Medulla oblongata (tissue), 1 donor: ENCODE measurements around the gene TTC33.
"Not testable (repeated sequence)": the region's sequence is repeated elsewhere in the genome, so short reads cannot be mapped to it uniquely, and the experiment has no call there.

Experiments used
- DNase-seq: peaks from one replicate; pipeline ENCODE4 v3.0.0-alpha.2; 2015; ENCODE audit errors: extremely low spot score

TTC33 gene

DNA sequence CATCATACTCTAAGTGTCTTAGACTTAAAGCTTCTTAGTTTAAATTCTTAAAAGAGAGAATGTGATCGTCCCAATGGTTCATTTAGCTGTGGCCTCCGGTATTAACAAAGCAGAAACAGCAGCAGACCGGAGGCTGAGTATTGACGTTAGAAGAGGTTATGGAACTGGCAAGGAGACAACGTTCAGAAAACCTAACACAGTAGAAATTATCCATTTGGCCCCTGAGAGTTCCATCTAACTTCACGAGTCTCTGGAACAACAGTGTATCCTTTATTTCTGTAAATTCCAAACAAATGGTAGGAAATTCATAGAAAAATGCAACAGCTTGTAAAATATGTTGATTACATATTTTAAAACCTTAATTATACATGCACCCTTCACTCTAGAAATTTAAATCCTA is 183.4 kb downstream of the TTC33 start:
- no peak for DNase-seq

DNA sequence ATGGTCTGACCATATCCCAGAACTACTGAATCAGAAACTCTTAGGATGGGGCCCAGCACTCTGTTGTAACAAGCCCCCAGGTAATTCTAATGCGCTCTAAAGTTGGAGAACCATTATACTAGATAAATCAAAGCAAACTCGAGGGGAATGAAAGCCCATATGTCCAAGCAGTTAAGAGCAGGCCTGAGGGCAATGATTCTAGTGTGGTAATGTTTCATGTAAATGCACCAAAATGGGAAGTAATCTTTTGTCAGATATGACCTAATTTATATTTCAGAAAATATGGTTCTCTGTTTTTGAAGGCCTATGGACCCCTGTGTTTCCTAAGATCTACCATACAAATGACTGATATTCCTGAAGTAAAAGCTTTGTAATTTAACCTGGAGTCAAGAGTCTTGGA is 184.0 kb downstream of the TTC33 start:
- DNase-seq, result no peak

DNA sequence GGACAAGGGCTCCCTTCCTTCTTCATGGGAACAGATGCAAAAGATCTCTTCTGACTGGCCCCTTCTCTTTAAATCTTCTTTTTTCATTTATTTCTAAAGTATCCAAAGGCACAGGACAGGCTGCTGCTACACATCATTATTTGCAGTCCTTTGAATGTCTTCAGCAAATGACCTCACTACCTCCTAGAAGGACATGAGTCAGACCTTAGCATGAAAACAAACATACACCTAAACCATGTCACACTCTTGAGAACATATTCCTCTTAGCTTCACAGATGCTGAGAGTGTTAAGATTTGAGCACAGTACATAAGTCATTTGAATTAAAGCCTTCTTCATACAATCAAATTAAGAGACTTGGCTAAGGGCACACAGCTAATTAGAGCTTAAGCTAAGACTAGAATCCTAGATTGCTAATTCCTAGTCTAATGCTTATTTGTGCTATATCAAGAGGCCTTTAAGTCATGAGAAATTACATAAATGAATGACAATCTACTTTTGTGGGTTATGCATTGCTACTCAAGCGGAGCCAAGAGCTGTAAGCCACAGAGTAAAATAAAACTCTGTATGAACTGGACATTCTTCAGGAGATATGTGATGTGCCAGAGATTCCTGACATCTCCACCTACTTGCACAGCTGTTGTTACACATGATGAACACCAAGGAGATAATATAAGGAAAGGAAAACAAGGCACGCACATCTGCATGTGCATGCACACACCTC is 185.2 kb downstream of the TTC33 start:
- no peak for DNase-seq

DNA sequence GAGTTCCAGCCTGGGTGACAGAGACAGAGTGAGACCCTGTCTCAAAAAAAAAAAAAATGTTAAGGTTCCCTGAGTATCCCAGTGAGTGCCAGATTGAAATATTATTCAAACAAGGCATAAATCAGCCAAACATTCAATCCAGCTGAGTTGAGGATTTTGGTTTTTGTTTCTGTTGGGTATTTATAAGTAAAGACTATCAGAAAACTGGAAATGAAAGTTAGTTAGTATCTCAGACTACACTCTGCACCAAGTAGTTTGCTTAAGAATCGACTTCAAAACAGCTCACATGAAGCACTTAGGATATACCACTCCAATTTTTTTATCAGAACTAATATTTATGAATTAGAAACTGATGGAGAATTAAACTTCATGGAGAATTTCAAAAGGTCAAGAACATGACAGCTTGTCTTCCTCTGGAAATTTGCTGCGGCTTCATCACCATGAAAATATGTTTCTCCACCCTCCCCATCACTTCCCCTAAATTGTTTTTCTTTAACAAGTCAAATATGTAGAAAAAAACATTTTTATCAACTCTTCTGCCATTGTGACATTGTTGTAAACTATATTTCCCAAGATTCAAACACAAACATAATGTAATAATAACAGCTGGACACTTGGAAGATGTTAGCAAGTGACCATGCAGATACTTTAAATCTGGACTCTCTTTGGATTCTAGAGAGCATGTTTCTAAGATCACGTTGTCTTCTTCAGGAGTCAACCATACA is 186.1 kb downstream of the TTC33 start:
- DNase-seq, result no peak

DNA sequence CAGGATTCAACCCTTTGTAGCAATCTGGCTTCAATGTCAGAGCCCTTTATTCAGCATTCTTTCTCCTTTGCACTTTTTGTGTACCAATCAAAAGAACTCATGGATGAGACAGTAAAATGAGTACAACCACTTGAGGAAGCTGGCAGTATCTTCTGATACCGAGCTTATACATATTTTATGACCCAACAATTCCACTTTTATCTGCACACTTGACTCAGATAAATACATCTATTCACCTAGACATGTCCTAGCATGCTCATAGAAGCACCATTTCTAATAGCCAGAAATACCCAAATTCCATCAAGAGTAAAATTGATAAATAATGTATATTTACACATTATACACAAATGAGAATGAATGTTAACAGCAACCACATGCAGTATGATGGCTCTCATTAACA is 187.2 kb downstream of the TTC33 start:
- DNase-seq, result no peak

DNA sequence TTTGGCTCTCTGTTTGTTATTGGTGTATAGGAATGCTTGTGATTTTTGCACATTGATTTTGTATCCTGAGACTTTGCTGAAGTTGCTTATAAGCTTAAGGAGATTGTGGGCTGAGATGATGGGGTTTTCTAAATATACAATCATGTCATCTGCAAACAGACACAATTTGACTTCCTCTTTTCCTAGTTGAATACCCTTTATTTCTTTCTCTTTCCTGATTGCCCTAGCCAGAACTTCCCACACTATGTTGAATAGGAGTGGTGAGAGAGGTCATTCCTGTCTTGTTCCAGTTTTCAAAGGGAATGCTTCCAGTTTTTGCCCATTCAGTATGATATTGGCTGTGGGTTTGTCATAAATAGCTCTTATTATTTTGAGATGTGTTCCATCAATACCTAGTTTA is 192.6 kb downstream of the TTC33 start:
- not testable (repeated sequence) for DNase-seq

DNA sequence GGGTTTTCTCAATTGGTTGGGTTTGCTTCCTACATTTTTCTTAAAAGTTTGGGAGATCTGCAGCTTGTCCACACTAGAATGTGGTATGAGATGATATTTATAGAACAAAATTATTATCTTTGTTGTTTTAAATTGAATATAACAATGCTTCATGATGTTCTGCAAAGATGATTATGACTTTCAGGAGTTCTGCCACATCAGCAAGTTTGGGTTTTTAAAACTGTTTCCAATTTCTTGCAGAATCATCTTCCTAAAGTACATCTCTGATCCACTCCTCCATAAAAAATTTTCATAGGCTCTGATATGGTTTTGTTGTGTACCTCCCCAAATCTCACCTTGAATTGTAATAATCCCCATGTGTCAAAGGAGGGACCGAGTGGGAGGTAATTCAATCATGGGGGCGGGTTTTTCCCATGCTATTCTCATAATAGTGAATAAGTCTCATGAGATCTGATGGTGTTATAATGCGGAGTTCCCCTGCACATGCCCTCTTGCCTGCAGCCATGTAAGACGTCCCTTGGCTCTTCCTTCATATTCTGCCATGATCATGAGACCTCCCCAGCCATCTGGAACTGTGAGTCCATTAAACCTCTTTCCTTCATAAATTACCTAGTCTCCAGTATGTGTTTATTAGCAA is 195.2 kb downstream of the TTC33 start:
- DNase-seq, result no peak

DNA sequence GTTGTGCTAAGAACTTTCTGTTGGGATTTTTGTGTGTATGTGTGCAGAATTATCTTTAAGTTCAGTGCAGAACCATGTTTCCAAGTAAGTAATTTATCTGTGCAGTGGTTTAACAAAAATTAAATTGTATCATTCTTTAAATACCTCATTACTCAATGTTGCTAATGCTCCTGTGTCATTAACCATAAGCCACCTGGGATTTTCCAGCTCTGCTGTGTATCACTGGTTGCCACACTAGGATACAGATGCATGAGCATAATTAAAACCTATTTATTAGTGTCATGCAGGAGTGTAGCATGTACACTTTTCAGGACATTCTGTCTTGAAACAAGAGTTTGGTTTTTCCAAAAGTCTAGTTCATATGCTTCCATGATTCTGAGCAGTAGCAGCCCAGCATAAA is 196.5 kb downstream of the TTC33 start:
- DNase-seq, result no peak

DNA sequence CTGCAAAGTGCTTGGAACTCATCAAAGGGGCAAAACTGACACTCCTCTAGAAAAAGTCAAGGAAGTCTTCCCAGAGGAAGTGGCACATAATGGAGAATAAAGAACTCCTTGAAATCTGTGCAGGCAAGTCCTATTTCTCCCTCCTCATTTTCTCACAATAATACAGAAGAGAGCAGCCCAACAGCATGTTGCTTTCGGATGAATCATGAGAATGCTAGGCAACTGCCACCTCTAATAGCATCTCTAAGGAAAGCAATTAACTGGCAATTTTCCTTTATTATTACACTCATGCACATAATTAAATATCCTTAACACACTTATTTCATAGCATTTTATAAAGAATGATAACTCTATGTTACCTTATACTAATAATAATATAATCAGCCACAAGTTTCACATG is 198.3 kb downstream of the TTC33 start:
- DNase-seq, result no peak

DNA sequence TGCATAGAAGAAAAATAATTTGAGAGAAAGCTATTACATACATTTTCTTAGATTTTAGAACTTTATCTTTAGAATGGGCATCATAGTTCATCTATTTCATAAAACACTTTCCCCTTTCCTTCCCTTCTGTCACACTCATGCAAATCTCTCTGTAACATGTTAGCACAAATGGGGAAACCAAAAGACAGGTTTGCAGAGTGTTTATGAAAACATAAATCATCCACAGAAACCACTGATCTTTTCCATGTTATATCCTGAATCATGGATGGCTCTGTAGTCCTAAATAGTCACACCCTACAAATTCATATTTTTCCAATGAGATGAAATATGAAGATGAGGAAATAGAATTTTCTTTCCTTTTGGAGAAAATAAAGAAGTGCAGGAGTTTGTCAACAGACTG is 198.9 kb downstream of the TTC33 start:
- no peak for DNase-seq

DNA sequence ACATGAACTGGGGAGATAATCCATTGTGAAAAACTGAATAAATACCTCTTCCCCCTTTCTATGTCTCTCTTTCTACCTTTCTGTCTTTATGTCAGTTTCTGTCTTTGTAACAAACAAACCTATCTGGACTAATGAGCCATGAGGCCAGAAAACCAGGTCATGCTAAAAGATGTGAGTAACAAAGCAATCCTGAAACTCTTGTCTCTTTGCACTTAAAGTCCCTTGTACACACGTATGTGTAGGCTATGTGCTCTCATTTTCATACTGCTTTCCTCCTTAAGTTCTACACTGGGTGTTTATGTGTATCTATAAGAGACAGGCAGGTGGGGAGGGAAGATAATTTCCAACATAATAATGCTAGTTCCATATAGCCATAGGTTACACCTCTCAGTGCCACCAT is 199.9 kb downstream of the TTC33 start:
- no peak for DNase-seq

DNA sequence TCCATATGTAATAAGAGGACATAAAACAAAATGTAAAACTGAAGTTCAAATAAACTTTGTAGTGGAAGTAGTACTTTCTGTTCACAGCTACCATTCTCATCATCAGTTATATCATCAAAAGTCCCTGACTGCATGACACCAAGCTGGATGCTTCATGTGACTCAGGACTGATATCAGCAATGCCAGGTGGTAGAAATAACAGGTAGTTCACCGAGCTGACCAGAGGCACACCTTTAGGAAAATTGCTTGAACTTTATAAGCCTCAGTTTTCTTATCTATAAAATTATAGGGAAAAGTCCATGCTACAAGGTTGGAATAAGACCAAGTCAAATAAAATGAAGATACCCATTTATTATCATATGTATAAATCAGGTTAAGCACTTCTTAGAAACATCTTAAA is 200.9 kb downstream of the TTC33 start:
- DNase-seq, result no peak

DNA sequence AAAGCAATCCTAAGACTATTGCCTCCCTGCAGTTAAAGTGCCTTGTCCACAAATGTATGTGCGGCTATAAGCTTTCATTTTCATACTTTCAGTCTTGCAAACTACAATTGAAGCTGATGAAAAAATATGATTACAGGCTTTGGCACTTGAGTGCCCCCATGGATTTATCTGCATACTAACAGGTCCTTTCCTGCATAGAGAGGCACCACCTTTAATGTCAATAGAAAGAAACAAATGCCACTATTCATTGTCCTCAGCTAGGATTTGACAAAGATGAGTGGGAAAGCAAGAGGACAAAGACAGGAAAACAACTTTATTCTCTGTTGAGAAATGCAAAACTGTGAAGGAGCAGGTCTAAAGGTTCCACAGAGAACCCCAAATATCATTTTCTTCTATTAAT is 201.7 kb downstream of the TTC33 start:
- DNase-seq, result no peak

DNA sequence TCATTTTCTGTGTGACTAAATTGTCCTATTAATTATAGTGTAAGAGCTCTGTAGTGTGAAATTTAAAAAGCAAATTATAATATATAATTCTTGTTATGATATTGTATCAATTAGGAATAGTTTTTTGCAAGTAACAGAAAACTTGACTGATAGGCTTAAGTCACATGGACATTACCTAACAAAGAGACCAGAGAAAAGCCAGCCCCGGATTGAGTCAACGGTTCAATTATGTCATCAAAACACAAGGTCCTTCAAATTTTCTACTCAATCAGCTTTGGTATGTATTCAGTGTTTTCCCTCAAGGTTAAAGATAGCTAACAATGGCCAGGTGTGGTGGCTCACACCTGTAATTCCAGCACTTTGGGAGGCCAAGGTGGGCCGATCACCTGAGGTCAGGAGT is 202.8 kb downstream of the TTC33 start:
- DNase-seq, result no peak

DNA sequence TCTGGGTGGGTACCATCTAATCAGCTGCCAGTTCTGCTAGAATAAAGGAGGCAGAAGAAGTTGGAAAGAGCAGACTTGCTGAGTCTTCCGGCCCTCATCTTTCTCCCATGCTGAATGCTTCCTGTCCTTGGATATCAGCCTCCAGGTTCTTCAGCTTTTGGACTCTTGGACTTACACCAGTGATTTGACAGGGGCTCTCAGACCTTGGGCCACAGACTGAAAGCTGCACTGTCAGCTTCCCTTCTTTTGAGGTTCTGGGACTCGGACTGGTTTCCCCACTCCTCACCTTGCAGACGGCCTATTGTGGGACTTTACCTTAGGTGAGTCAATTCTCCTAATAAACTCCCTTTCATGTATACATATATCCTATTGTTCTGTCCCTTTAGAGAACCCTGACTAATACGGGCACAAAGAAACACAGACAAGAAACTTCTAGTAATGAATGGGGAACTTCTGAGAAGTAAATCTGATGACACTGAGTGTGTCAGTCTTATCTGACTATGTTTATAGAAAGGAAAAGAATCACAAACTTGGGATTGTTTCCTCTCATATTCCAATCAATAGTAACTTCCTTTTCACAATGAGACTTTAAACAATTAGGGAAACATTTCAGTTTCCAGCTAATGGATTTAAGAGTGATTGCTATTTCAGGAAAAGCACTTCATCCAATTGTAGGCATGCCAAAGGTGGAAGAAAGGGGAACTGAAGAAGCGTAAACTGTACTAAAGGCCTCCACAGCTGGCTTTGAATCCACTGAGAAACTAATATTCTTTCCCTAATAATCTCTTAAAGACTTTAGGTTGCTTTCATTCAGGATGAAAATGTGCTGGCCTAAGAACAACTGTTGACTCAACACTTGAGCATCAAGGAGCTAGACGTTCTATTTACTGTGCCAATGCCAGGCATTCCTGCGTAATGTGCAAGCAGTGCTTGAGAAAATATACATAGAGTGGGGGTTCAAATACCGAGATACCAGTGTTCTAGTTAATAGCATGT is 204.0 kb downstream of the TTC33 start:
- peak; percentile 35 for DNase-seq

DNA sequence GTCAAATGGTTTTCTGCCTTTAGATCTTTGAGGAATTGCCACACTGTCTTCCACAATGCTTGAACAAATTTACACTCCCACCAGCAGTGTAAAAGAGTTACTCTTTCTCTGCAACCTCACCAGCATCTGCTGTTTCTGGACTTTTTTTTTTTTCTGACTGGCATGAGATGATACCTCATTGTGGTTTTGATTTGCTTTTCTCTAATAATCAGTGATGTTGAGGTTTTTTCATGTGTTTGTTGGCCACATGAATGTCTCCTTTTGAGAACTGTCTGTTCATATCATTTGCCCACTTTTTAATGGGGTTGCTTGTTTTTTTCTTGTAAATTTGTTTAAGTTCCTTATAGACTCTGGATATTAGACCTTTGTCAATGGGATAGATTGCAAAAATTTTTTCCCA is 205.3 kb downstream of the TTC33 start:
- no peak for DNase-seq

DNA sequence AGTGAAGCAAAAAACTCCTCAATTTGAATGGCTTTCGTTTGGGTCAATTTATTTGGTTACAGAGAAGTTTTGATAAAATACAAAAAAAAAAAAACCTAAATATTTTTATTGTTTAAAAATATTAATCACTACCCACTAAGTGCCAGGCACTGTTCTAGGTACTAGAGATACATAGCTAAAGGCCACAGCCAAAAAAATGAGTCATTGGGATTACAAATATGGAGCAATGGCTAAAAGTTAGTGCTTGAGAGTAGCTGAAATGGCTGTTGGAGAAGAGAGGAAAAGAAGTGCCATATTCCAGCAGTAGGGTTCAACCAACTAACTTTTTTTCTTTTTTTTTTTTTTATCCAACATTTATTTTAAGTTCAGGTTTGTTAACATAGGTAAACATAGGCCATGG is 206.1 kb downstream of the TTC33 start:
- DNase-seq, result no peak

DNA sequence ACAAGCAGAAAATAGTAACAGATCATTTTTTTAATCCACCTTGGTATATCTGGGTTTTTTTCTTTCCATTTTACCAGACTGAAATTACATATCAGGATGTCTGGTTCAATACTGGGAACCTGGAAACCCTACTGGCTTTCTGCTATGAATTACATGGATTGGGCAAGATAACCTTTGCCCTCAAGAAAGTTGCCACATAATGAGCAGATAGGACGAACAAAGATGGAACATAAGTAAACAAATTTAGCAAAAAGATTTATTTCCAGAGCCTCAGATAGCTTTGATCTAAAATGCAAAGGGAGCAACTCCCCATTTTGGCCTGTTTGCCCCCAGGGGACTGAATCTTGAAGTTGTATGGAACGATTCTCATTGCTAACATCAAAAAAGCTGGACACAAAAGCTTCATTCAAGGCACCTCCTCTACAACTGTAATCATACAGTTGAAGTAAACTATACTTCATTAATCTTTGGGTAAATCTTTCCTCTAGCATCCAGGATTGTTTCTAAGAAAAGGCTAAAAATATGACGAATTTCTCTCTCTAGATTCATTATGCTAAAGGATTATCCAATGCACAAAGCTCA is 207.7 kb downstream of the TTC33 start:
- no peak for DNase-seq

DNA sequence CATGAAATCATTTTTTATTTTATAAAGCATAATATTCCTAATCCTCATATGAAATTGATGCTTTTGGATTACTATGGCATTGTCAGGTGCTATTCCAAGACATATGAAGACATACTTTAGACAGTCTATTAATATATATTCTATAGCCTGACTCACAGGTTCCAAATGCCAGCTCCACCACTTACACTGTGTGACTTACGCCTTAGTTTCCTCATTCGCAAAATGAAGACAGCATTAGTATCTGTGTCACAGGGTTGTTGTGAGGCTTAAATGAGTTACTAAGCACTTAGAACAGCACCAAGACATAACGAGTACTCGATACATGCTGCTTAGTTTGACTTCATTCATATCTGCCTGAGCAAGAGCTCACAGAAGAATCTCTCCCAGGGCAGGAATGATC is 208.2 kb downstream of the TTC33 start:
- no peak for DNase-seq

DNA sequence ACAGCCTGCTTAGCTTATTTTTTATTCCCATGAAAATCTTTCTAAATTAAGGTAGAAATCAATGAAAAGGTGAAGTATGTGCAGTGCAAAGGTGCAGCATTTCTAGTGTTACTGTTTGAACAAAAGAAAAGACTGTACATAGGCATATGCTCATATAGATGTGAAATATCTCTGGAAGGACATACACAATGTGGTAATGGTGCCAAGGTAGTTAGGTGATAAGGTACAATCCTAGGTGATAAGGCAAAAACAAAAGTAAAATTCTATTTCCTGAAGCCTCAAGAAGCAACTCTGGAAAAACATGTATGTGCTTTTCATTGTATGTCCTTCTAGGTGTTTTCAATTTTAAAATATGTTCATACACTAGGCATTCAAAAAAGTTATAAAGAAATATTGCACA is 215.5 kb downstream of the TTC33 start:
- DNase-seq, result no peak

DNA sequence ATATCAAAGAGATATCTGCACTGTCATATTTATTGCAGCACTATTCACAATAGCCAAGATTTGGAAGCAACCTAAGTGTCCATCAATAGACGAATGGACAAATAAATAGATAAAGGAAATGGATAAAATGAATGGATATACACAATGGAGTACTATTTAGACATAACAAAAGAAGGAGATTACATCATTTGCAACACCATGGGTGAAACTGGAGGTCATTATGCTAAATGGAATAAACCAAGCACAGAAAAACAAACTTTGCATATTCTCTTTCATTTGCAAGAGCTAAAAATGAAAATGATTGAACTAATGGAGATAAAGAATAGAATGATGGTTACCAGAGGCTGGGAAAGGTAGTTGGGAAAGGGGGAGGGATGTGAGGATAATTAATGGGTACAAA is 231.1 kb downstream of the TTC33 start:
- no peak for DNase-seq

DNA sequence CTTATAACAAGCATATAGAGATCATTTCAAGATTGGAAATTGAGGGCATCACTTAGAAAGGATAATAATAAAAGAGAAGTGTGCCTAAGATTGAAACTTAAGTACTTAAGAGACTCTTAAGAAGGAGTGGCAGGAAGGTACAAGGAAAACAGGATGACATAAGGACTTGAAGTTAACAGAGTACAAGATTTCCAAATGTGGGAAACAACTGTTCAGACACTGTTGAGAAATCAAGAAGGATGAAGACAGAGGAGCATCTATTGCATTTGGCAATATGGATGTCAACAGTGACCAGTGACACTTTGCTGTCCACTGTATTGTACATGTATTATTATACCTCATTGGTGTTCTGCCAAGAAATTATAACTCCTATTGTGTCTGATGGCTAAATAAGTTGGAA is 233.8 kb downstream of the TTC33 start:
- no peak for DNase-seq
